ENCODE data around the gene LCN1. TPM values are rescaled to one million over a fixed set of nuclear protein-coding genes. Genes with fewer than 3 reads are reported as not detected.

LCN1 gene
- total and polyA plus RNA-seq, 4 donors, result not detected

- WGBS, result 55% methylated on average over 9 of the region's 9 CpGs
- H3K27ac ChIP-seq (ENCODE audit: low read depth in 1 of 2, low read length in 2 of 2), result no peak overlapping the region
- TF ChIP-seq GABPA (IDR thresholded peaks at IDR 0.05 in 1 of 2, conservative IDR thresholded peaks at IDR 0.05 in 1 of 2), result no peak
- no peak for TF ChIP-seq FOXA1 (IDR thresholded peaks at IDR 0.05)
- TF ChIP-seq HNF4G (IDR thresholded peaks at IDR 0.05), result no peak
- no peak for TF ChIP-seq YY1 (IDR thresholded peaks at IDR 0.05)
- no peak for TF ChIP-seq TAF1 (conservative IDR thresholded peaks at IDR 0.05)
- no peaks in the 10 kb centered on the region for H3K4me1 ChIP-seq (ENCODE audit: control insufficient read depth in 4 of 4, insufficient read depth in 4 of 4, low read length in 3 of 4)
- no peak for DNase-seq (ENCODE audit: low spot score)
- no peaks in the 10 kb centered on the region for H3K36me3 ChIP-seq (ENCODE audit: control insufficient read depth in 4 of 4, insufficient read depth in 3 of 4, low read depth in 1 of 4, low read length in 3 of 4)
- H3K27me3 ChIP-seq (ENCODE audit: control insufficient read depth in 4 of 4, insufficient read depth in 4 of 4, low read length in 3 of 4), result peaks cover 0 to 10% (median 0%) of the 10 kb centered on the region in 4 donors
- H3K4me3 ChIP-seq (ENCODE audit: low read depth in 1 of 3, low read length in 3 of 3), result no peak overlapping the region
- no peak overlapping the region for H3K9ac ChIP-seq (ENCODE audit: low read depth in 1 of 2, low read length in 2 of 2)
- H3K9me3 ChIP-seq (ENCODE audit: control insufficient read depth in 4 of 4, low read length in 3 of 4), result peaks cover 0 to under 1% (median 0%) of the 10 kb centered on the region in 4 donors
Observed at GRCh38 chr9:135567311-135567710, 46.1 kb downstream of the LCN1 start.

GRCh38 chr9:135568026-135568425, 46.8 kb downstream of the LCN1 start:
- Histone ChIP-seq H3K36me3 (ENCODE audit: control insufficient read depth in 4 of 4, insufficient read depth in 3 of 4, low read depth in 1 of 4, low read length in 3 of 4) (no peaks in the 10 kb centered on the region), H3K4me1 (ENCODE audit: control insufficient read depth in 4 of 4, insufficient read depth in 4 of 4, low read length in 3 of 4) (no peaks in the 10 kb centered on the region), H3K27me3 (ENCODE audit: control insufficient read depth in 4 of 4, insufficient read depth in 4 of 4, low read length in 3 of 4) (peaks cover 0 to 11% (median 0%) of the 10 kb centered on the region in 4 donors), H3K9me3 (ENCODE audit: control insufficient read depth in 4 of 4, low read length in 3 of 4) (no peaks in the 10 kb centered on the region), H3K4me3 (ENCODE audit: low read depth in 1 of 3, low read length in 3 of 3) (no peak overlapping the region), H3K9ac (ENCODE audit: low read depth in 1 of 2, low read length in 2 of 2) (no peak overlapping the region), H3K27ac (ENCODE audit: low read depth in 1 of 2, low read length in 2 of 2) (no peak overlapping the region)
- 85% methylated on average over 6 of the region's 6 CpGs for WGBS
- TF ChIP-seq FOXA1 (IDR thresholded peaks at IDR 0.05) (no peak), HNF4G (IDR thresholded peaks at IDR 0.05) (no peak), REST (IDR thresholded peaks at IDR 0.05) (no peak), JUND (IDR thresholded peaks at IDR 0.05) (no peak), SP1 (IDR thresholded peaks at IDR 0.05) (no peak), FOXA2 (IDR thresholded peaks at IDR 0.05) (no peak), EGR1 (IDR thresholded peaks at IDR 0.05; ENCODE audit: low read depth in 2 of 2) (no peak), CTCF (IDR thresholded peaks at IDR 0.05; ENCODE audit: low read depth, low read length, missing input control) (no peak), ZBTB33 (IDR thresholded peaks at IDR 0.05) (no peak), HNF4A (conservative IDR thresholded peaks at IDR 0.05) (no peak), TAF1 (conservative IDR thresholded peaks at IDR 0.05) (no peak), RAD21 (IDR thresholded peaks at IDR 0.05) (no peak), GABPA (IDR thresholded peaks at IDR 0.05 in 1 of 2, conservative IDR thresholded peaks at IDR 0.05 in 1 of 2) (no peak), YY1 (IDR thresholded peaks at IDR 0.05) (no peak), RXRA (IDR thresholded peaks at IDR 0.05) (no peak), ATF3 (IDR thresholded peaks at IDR 0.05) (no peak), MAX (IDR thresholded peaks at IDR 0.05) (no peak), NR2F2 (IDR thresholded peaks at IDR 0.05) (no peak)
- no peak for DNase-seq (ENCODE audit: low spot score)
